Nephron (organoid): Measurements from ENCODE around the gene CEP85L.
A peak's percentile ranks its signal among the peaks of the same experiment; 100 is the strongest.

Experiments
- H3K27ac Mint-ChIP-seq, 3 experiments: 2 replicates each; pipeline ENCODE4 v1.8.0; 2020; ENCODE audit warnings: mixed read lengths in 3 of 3, mild to moderate bottlenecking in 2 of 3, moderate library complexity in 1 of 3
- H3K27me3 Mint-ChIP-seq: 2 replicates; pipeline ENCODE4 v1.8.0; 2021; ENCODE audit warnings: low read depth, mild to moderate bottlenecking, moderate library complexity, mixed read lengths
- H3K36me3 Mint-ChIP-seq: 2 replicates; pipeline ENCODE4 v1.8.0; 2020; ENCODE audit warnings: low read depth, mixed read lengths
- H3K4me1 Mint-ChIP-seq: 2 replicates; pipeline ENCODE4 v1.8.0; 2020; ENCODE audit warnings: mixed read lengths
- H3K4me3 Mint-ChIP-seq, 3 experiments: 2 replicates each; pipeline ENCODE4 v1.8.0; 2020; ENCODE audit warnings: mild to moderate bottlenecking in 3 of 3, mixed read lengths in 3 of 3, moderate library complexity in 2 of 3
- H3K9me3 Mint-ChIP-seq: 2 replicates; pipeline ENCODE4 v1.8.0; 2020; ENCODE audit warnings: mixed read lengths
- TF ChIP-seq, protein P1 (sequence below), 3 experiments: fragments of 200-600 bp; sonication (generic); IDR thresholded peaks; one replicate each; pipeline ENCODE4 v1.5.0; 2021; ENCODE audit warnings: antibody characterized with exemption in 3 of 3; ENCODE audit not compliant: unreplicated experiment in 3 of 3

CEP85L gene

GRCh38 chr6:118648866-118649554 is 2.4 kb downstream of the CEP85L start:
- H3K36me3 Mint-ChIP-seq = no peaks in the 10 kb centered on the region
- peak overlapping the region; percentile 88 to 97 (median 95) for H3K4me3 Mint-ChIP-seq
- peak overlapping the region in 2 of 3 experiments; percentile 86 to 95 for H3K27ac Mint-ChIP-seq
- TF ChIP-seq, protein P1, sequence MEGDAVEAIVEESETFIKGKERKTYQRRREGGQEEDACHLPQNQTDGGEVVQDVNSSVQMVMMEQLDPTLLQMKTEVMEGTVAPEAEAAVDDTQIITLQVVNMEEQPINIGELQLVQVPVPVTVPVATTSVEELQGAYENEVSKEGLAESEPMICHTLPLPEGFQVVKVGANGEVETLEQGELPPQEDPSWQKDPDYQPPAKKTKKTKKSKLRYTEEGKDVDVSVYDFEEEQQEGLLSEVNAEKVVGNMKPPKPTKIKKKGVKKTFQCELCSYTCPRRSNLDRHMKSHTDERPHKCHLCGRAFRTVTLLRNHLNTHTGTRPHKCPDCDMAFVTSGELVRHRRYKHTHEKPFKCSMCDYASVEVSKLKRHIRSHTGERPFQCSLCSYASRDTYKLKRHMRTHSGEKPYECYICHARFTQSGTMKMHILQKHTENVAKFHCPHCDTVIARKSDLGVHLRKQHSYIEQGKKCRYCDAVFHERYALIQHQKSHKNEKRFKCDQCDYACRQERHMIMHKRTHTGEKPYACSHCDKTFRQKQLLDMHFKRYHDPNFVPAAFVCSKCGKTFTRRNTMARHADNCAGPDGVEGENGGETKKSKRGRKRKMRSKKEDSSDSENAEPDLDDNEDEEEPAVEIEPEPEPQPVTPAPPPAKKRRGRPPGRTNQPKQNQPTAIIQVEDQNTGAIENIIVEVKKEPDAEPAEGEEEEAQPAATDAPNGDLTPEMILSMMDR (IDR thresholded peaks at IDR 0.05; ENCODE audit: unreplicated experiment in 3 of 3) = no peak
- peaks cover 24% of the 10 kb centered on the region for H3K4me1 Mint-ChIP-seq
- no peaks in the 10 kb centered on the region for H3K27me3 Mint-ChIP-seq
- H3K9me3 Mint-ChIP-seq = no peaks in the 10 kb centered on the region

- Mint-ChIP-seq H3K9me3 (no peaks in the 10 kb centered on the region), H3K4me1 (peaks cover 20% of the 10 kb centered on the region), H3K4me3 (peak overlapping the region in 1 of 3 experiments; percentile 26), H3K27ac (no peak overlapping the region), H3K36me3 (no peaks in the 10 kb centered on the region), H3K27me3 (no peaks in the 10 kb centered on the region)
- TF ChIP-seq, protein P1 (IDR thresholded peaks at IDR 0.05; ENCODE audit: unreplicated experiment in 3 of 3) = no peak
Measured at GRCh38 chr6:118646977-118647376, 4.4 kb downstream of the CEP85L start.

- H3K27ac Mint-ChIP-seq = no peak overlapping the region
- TF ChIP-seq, protein P1 (IDR thresholded peaks at IDR 0.05; ENCODE audit: unreplicated experiment in 3 of 3) = no peak
- H3K36me3 Mint-ChIP-seq = no peaks in the 10 kb centered on the region
- no peaks in the 10 kb centered on the region for H3K9me3 Mint-ChIP-seq
- no peak overlapping the region for H3K4me3 Mint-ChIP-seq
- no peaks in the 10 kb centered on the region for H3K27me3 Mint-ChIP-seq
- H3K4me1 Mint-ChIP-seq = peaks cover 24% of the 10 kb centered on the region
Measured at GRCh38 chr6:118645395-118645794, 6.0 kb downstream of the CEP85L start.

DNA sequence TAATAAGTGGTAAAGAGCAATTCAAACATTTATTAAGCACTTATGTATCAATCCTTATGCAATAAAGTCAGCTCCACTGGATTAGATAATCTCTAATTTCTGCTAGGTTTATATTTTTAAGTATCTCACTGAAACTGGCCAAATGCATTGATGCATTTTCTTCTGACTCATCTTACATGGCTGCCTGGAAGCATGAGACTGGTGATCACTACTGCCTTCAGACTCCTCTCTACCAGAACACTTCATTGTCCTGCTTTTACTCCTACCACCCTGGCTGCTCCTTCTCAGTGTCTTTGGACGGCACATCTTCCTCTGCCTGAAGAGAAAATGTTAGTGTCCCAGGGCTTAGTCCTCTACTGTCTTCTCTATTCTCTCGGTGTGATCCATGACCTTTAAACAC is 7.4 kb downstream of the CEP85L start:
- Mint-ChIP-seq H3K36me3 (no peaks in the 10 kb centered on the region), H3K27ac (no peak overlapping the region), H3K4me3 (no peak overlapping the region), H3K27me3 (no peaks in the 10 kb centered on the region), H3K4me1 (peaks cover 30% of the 10 kb centered on the region), H3K9me3 (no peaks in the 10 kb centered on the region)
- TF ChIP-seq, protein P1 (IDR thresholded peaks at IDR 0.05; ENCODE audit: unreplicated experiment in 3 of 3) = no peak

DNA sequence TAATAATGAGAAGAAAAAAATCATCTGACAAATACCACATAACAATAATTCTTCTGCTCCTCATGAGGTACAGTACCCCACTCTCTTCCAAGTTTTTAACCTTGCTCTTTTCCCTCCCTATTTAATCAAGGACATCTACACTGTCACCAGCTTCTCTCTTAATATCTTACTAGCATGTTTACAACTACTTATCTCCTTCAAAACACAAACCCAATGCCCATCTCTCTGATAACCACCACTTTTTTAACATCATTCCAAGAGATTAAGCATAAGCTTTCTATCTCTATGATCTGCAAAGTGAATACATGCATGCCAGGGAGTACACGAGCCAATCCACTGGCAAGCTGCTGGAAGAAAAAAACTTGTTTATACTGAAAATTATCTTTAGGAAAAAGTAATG is 10.3 kb downstream of the CEP85L start:
- H3K4me3 Mint-ChIP-seq = no peak overlapping the region
- TF ChIP-seq, protein P1 (IDR thresholded peaks at IDR 0.05; ENCODE audit: unreplicated experiment in 3 of 3) = no peak
- no peaks in the 10 kb centered on the region for H3K36me3 Mint-ChIP-seq
- H3K4me1 Mint-ChIP-seq = peaks cover 27% of the 10 kb centered on the region
- no peak overlapping the region for H3K27ac Mint-ChIP-seq
- H3K27me3 Mint-ChIP-seq = no peaks in the 10 kb centered on the region
- no peaks in the 10 kb centered on the region for H3K9me3 Mint-ChIP-seq
